ENCODE results near the gene AFAP1.

AFAP1 gene

GRCh38 chr4:7939377-7940108, at the start of gene AFAP1:
TSS of gene AFAP1 (minus strand) at chr4:7939861. CDS start at chr4:7872078, 67,783 bp downstream.
- Histone ChIP-seq H3K36me3 (no peaks in the 10 kb centered on the region), H3K4me3 (ENCODE audit: low read depth in 1 of 2, low read length in 1 of 2) (peak within 1 kb of the TSS in 1 of 2 experiments; percentile 68), H3K9me3 (no peaks in the 10 kb centered on the region), H3K4me1 (ENCODE audit: control insufficient read depth in 1 of 2, insufficient read depth in 1 of 2, low read depth in 1 of 2, low read length in 1 of 2) (peaks cover 0 to 36% of the 10 kb centered on the region in 2 experiments), H3K27ac (peak within 1 kb of the TSS; percentile 77), H3K27me3 (peaks cover 59% of the 10 kb centered on the region)
- TF ChIP-seq CTCF (IDR thresholded peaks at IDR 0.05) = no peak

GRCh38 chr4:7988437-7988836, 48.8 kb upstream of the AFAP1 start:
- peaks cover 35% of the 10 kb centered on the region for H3K27me3 ChIP-seq
- no peak for TF ChIP-seq CTCF (IDR thresholded peaks at IDR 0.05)
- no peak overlapping the region for H3K27ac ChIP-seq
- H3K4me3 ChIP-seq (ENCODE audit: low read depth in 1 of 2, low read length in 1 of 2) = no peak overlapping the region
- H3K36me3 ChIP-seq = no peaks in the 10 kb centered on the region
- H3K4me1 ChIP-seq (ENCODE audit: control insufficient read depth in 1 of 2, insufficient read depth in 1 of 2, low read depth in 1 of 2, low read length in 1 of 2) = no peaks in the 10 kb centered on the region
- H3K9me3 ChIP-seq = no peaks in the 10 kb centered on the region

GRCh38 chr4:7987148-7987989, 47.7 kb upstream of the AFAP1 start:
- Histone ChIP-seq H3K9me3 (no peaks in the 10 kb centered on the region), H3K36me3 (no peaks in the 10 kb centered on the region), H3K4me1 (ENCODE audit: control insufficient read depth in 1 of 2, insufficient read depth in 1 of 2, low read depth in 1 of 2, low read length in 1 of 2) (no peaks in the 10 kb centered on the region), H3K4me3 (ENCODE audit: low read depth in 1 of 2, low read length in 1 of 2) (no peak overlapping the region), H3K27ac (no peak overlapping the region), H3K27me3 (peaks cover 38% of the 10 kb centered on the region)
- TF ChIP-seq CTCF (IDR thresholded peaks at IDR 0.05) = peak; percentile 74

- no peaks in the 10 kb centered on the region for H3K36me3 ChIP-seq
- no peak overlapping the region for H3K4me3 ChIP-seq (ENCODE audit: low read depth in 1 of 2, low read length in 1 of 2)
- no peaks in the 10 kb centered on the region for H3K4me1 ChIP-seq (ENCODE audit: control insufficient read depth in 1 of 2, insufficient read depth in 1 of 2, low read depth in 1 of 2, low read length in 1 of 2)
- no peaks in the 10 kb centered on the region for H3K9me3 ChIP-seq
- no peak for TF ChIP-seq CTCF (IDR thresholded peaks at IDR 0.05)
- no peak overlapping the region for H3K27ac ChIP-seq
- peaks cover 52% of the 10 kb centered on the region for H3K27me3 ChIP-seq
Observed at GRCh38 chr4:7985891-7986441, 46.3 kb upstream of the AFAP1 start.

- no peaks in the 10 kb centered on the region for H3K4me1 ChIP-seq (ENCODE audit: control insufficient read depth in 1 of 2, insufficient read depth in 1 of 2, low read depth in 1 of 2, low read length in 1 of 2)
- H3K9me3 ChIP-seq = no peaks in the 10 kb centered on the region
- no peak for TF ChIP-seq CTCF (IDR thresholded peaks at IDR 0.05)
- H3K27me3 ChIP-seq = peaks cover 58% of the 10 kb centered on the region
- H3K4me3 ChIP-seq (ENCODE audit: low read depth in 1 of 2, low read length in 1 of 2) = no peak overlapping the region
- H3K36me3 ChIP-seq = no peaks in the 10 kb centered on the region
- no peak overlapping the region for H3K27ac ChIP-seq
Observed at GRCh38 chr4:7985072-7985471, 45.4 kb upstream of the AFAP1 start.
